ENCODE measurements around the gene GUCY2D.

DNA sequence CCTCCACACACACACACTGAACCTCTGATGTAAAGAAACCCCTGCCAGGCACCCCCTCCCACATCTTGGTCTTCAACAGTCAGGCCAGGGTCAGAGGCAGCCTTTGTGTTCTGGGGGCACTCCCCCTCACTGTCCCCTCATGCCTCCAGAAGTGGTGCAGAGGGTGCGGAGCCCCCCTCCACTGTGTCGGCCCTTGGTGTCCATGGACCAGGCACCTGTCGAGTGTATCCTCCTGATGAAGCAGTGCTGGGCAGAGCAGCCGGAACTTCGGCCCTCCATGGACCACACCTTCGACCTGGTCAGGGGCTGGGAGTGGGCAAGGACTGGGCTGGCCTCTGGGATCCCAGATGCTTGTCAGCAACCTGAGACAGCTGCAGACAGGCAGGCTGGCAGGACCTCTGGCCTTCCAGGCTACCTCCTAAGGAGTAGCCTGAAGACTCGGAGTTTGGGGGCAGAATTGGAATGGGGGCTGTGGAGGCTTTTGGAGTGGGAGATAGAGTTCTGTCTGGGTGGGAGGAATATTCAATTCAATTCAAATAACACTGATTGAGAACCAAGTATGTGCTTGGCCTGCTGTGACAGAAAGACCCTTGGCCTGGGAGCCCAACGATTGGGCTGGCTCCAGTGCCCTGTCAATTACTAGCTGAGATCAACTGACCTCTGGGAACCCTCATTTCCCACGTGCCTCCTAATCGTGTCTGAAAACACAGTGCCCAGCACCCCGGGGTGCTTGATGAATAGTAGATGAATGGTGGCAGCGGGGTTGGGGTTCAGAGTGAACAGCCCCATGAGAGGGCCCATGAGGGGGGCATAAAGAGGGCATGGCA lies 11.5 kb downstream of the GUCY2D start:
- TF ChIP-seq, protein P1, sequence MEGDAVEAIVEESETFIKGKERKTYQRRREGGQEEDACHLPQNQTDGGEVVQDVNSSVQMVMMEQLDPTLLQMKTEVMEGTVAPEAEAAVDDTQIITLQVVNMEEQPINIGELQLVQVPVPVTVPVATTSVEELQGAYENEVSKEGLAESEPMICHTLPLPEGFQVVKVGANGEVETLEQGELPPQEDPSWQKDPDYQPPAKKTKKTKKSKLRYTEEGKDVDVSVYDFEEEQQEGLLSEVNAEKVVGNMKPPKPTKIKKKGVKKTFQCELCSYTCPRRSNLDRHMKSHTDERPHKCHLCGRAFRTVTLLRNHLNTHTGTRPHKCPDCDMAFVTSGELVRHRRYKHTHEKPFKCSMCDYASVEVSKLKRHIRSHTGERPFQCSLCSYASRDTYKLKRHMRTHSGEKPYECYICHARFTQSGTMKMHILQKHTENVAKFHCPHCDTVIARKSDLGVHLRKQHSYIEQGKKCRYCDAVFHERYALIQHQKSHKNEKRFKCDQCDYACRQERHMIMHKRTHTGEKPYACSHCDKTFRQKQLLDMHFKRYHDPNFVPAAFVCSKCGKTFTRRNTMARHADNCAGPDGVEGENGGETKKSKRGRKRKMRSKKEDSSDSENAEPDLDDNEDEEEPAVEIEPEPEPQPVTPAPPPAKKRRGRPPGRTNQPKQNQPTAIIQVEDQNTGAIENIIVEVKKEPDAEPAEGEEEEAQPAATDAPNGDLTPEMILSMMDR (IDR thresholded peaks at IDR 0.05; ENCODE audit: poor library complexity, severe bottlenecking): no peak
- TF ChIP-seq EZH2 (IDR thresholded peaks at IDR 0.05; ENCODE audit: borderline replicate concordance, insufficient read depth, low read length, poor library complexity, severe bottlenecking) (no peak), EP300 (conservative IDR thresholded peaks at IDR 0.05; ENCODE audit: poor library complexity, severe bottlenecking) (no peak), TAF1 (IDR thresholded peaks at IDR 0.05; ENCODE audit: low read depth) (no peak), POLR2AphosphoS5 (IDR thresholded peaks at IDR 0.05) (no peak), SMC3 (conservative IDR thresholded peaks at IDR 0.05; ENCODE audit: poor library complexity) (no peak)
- TF ChIP-seq, protein P2, sequence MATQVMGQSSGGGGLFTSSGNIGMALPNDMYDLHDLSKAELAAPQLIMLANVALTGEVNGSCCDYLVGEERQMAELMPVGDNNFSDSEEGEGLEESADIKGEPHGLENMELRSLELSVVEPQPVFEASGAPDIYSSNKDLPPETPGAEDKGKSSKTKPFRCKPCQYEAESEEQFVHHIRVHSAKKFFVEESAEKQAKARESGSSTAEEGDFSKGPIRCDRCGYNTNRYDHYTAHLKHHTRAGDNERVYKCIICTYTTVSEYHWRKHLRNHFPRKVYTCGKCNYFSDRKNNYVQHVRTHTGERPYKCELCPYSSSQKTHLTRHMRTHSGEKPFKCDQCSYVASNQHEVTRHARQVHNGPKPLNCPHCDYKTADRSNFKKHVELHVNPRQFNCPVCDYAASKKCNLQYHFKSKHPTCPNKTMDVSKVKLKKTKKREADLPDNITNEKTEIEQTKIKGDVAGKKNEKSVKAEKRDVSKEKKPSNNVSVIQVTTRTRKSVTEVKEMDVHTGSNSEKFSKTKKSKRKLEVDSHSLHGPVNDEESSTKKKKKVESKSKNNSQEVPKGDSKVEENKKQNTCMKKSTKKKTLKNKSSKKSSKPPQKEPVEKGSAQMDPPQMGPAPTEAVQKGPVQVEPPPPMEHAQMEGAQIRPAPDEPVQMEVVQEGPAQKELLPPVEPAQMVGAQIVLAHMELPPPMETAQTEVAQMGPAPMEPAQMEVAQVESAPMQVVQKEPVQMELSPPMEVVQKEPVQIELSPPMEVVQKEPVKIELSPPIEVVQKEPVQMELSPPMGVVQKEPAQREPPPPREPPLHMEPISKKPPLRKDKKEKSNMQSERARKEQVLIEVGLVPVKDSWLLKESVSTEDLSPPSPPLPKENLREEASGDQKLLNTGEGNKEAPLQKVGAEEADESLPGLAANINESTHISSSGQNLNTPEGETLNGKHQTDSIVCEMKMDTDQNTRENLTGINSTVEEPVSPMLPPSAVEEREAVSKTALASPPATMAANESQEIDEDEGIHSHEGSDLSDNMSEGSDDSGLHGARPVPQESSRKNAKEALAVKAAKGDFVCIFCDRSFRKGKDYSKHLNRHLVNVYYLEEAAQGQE (IDR thresholded peaks at IDR 0.05; ENCODE audit: borderline replicate concordance): no peak

Data from neural cell (in vitro differentiated cells).